Measurements from ENCODE around the gene SCUBE1. TPM values are rescaled to one million over a fixed set of nuclear protein-coding genes. Genes with fewer than 3 reads are reported as not detected.

SCUBE1 gene
- total and polyA plus RNA-seq, 8 donors: 0.31 to 8.0 (median 1.8) TPM

GRCh38 chr22:43277091-43277490, 66.1 kb downstream of the SCUBE1 start:
- no peak overlapping the region for H3K27ac ChIP-seq
- H3K4me3 ChIP-seq: no peak overlapping the region
- H3K36me3 ChIP-seq: no peaks in the 10 kb centered on the region
- WGBS, 5 donors: 86 to 97% (median 95%) methylated on average over 6 to 10 of the region's 10 CpGs
- peaks cover 0 to 23% (median 3%) of the 10 kb centered on the region in 4 donors for H3K4me1 ChIP-seq
- intact Hi-C loops (cut with DNase I; ENCODE audit: low total_unique reads): loop anchor here (10.0 kb wide), 1 partner anchor 108 kb away; no protein-coding TSS in a partner anchor
- no peak for DNase-seq
- H3K9me3 ChIP-seq: no peaks in the 10 kb centered on the region
- no peaks in the 10 kb centered on the region for H3K27me3 ChIP-seq
- no peak for TF ChIP-seq POLR2AphosphoS5 (IDR thresholded peaks at IDR 0.05)
- no peak for TF ChIP-seq POLR2A (IDR thresholded peaks at IDR 0.05)
- no peak for TF ChIP-seq EP300 (IDR thresholded peaks at IDR 0.05)
- TF ChIP-seq CTCF (IDR thresholded peaks at IDR 0.05): no peak

GRCh38 chr22:43276321-43276720, 66.9 kb downstream of the SCUBE1 start:
- Histone ChIP-seq H3K4me1 (peaks cover 0 to 23% (median 3%) of the 10 kb centered on the region in 4 donors), H3K4me3 (no peak overlapping the region), H3K27me3 (no peaks in the 10 kb centered on the region), H3K27ac (no peak overlapping the region), H3K36me3 (no peaks in the 10 kb centered on the region), H3K9me3 (no peaks in the 10 kb centered on the region)
- DNase-seq: no peak
- WGBS, 5 donors: 84 to 92% (median 86%) methylated on average over 5 to 12 of the region's 12 CpGs
- TF ChIP-seq POLR2AphosphoS5 (IDR thresholded peaks at IDR 0.05): no peak
- TF ChIP-seq CTCF (IDR thresholded peaks at IDR 0.05): no peak
- TF ChIP-seq EP300 (IDR thresholded peaks at IDR 0.05): no peak
- no peak for TF ChIP-seq POLR2A (IDR thresholded peaks at IDR 0.05)
- intact Hi-C loops (cut with DNase I; ENCODE audit: low total_unique reads): loop anchor here (10.0 kb wide), 1 partner anchor 108 kb away; no protein-coding TSS in a partner anchor

- no peaks in the 10 kb centered on the region for H3K36me3 ChIP-seq
- H3K4me1 ChIP-seq: peaks cover 0 to 23% (median 3%) of the 10 kb centered on the region in 4 donors
- TF ChIP-seq CTCF (IDR thresholded peaks at IDR 0.05) (no peak), POLR2A (IDR thresholded peaks at IDR 0.05) (no peak), POLR2AphosphoS5 (IDR thresholded peaks at IDR 0.05) (no peak), EP300 (IDR thresholded peaks at IDR 0.05) (no peak)
- no peaks in the 10 kb centered on the region for H3K27me3 ChIP-seq
- no peak overlapping the region for H3K27ac ChIP-seq
- WGBS, 5 donors: 72 to 78% (median 75%) methylated on average over 19 of the region's 19 CpGs
- DNase-seq: no peak
- intact Hi-C loops (cut with DNase I; ENCODE audit: low total_unique reads): loop anchor here (10.0 kb wide), 1 partner anchor 109 kb away; no protein-coding TSS in a partner anchor
- no peaks in the 10 kb centered on the region for H3K9me3 ChIP-seq
- no peak overlapping the region for H3K4me3 ChIP-seq
Observed at GRCh38 chr22:43275545-43276317, 67.4 kb downstream of the SCUBE1 start.

GRCh38 chr22:43274595-43275240, 68.5 kb downstream of the SCUBE1 start:
- peaks cover 0 to 23% (median 3%) of the 10 kb centered on the region in 4 donors for H3K4me1 ChIP-seq
- no peak overlapping the region for H3K4me3 ChIP-seq
- DNase-seq: no peak
- H3K9me3 ChIP-seq: no peaks in the 10 kb centered on the region
- no peak for TF ChIP-seq CTCF (IDR thresholded peaks at IDR 0.05)
- no peak for TF ChIP-seq POLR2A (IDR thresholded peaks at IDR 0.05)
- TF ChIP-seq POLR2AphosphoS5 (IDR thresholded peaks at IDR 0.05): no peak
- TF ChIP-seq EP300 (IDR thresholded peaks at IDR 0.05): no peak
- WGBS, 5 donors: 84 to 90% (median 89%) methylated on average over 19 to 25 of the region's 25 CpGs
- peaks cover 0 to under 1% (median 0%) of the 10 kb centered on the region in 3 donors for H3K27me3 ChIP-seq
- no peaks in the 10 kb centered on the region for H3K36me3 ChIP-seq
- no peak overlapping the region for H3K27ac ChIP-seq
- intact Hi-C loops (cut with DNase I; ENCODE audit: low total_unique reads): loop anchor here (5.0 to 10.0 kb wide), 2 partner anchors 73 to 110 kb away; no protein-coding TSS in a partner anchor
